HUES64 (cell line): ENCODE data around the gene USP7.

Source experiments
- H3K27ac ChIP-seq: 2 replicates; pipeline ENCODE4 v1.7.0; 2013; ENCODE audit warnings: low read depth, low read length, inconsistent platforms
- H3K27me3 ChIP-seq: 2 replicates; pipeline ENCODE4 v1.6.1; 2013; ENCODE audit warnings: mild to moderate bottlenecking, low read length; ENCODE audit not compliant: insufficient read depth
- H3K36me3 ChIP-seq: 2 replicates; pipeline ENCODE4 v1.6.1; 2013; ENCODE audit warnings: mild to moderate bottlenecking, low read length; ENCODE audit not compliant: insufficient read depth
- H3K4me1 ChIP-seq: 2 replicates; pipeline ENCODE4 v1.6.1; 2013; ENCODE audit warnings: mild to moderate bottlenecking, low read length, moderate library complexity; ENCODE audit not compliant: insufficient read depth
- H3K4me3 ChIP-seq: 2 replicates; pipeline ENCODE4 v1.5.1; 2013; ENCODE audit warnings: mild to moderate bottlenecking, low read length, moderate library complexity
- H3K9ac ChIP-seq: 2 replicates; pipeline ENCODE4 v1.6.1; 2013; ENCODE audit warnings: mild to moderate bottlenecking, low read depth, low read length
- H3K9me3 ChIP-seq: 2 replicates; pipeline ENCODE4 v1.6.1; 2013; ENCODE audit warnings: low read depth, low read length; ENCODE audit not compliant: insufficient read depth
- WGBS: fragments of 150-250, 120-280 bp; methylation state at CpG from one replicate; pipeline ENCODE4 v1.1.7; 2013; ENCODE audit warnings: missing lambda C conversion rate; 5-methylcytosine and 5-hydroxymethylcytosine counted together

USP7 gene

GRCh38 chr16:8864480-8865110 is 99.1 kb downstream of the USP7 start:
- peak overlapping the region; percentile 15; the same call in 1 of the 2 replicates for H3K9ac ChIP-seq
- 60% methylated on average over 13 of the region's 13 CpGs for WGBS
- no peaks in the 10 kb centered on the region for H3K27me3 ChIP-seq
- H3K4me1 ChIP-seq, result peaks cover 41% of the 10 kb centered on the region
- peaks cover 20% of the 10 kb centered on the region for H3K36me3 ChIP-seq
- H3K4me3 ChIP-seq, result no peak overlapping the region
- no peaks in the 10 kb centered on the region for H3K9me3 ChIP-seq
- peak overlapping the region; percentile 50 for H3K27ac ChIP-seq

- Histone ChIP-seq H3K36me3 (peaks cover 28% of the 10 kb centered on the region), H3K4me3 (no peak overlapping the region), H3K9me3 (no peaks in the 10 kb centered on the region), H3K27ac (no peak overlapping the region), H3K27me3 (no peaks in the 10 kb centered on the region), H3K4me1 (peaks cover 37% of the 10 kb centered on the region), H3K9ac (no peak overlapping the region)
- WGBS, result 89% methylated on average over 17 of the region's 17 CpGs
Observed at GRCh38 chr16:8863594-8864424, 99.9 kb downstream of the USP7 start.

GRCh38 chr16:8862309-8863130 is 101.2 kb downstream of the USP7 start:
- Histone ChIP-seq H3K4me3 (no peak overlapping the region), H3K27ac (no peak overlapping the region), H3K9ac (no peak overlapping the region), H3K36me3 (peaks cover 38% of the 10 kb centered on the region), H3K4me1 (peaks cover 37% of the 10 kb centered on the region), H3K27me3 (no peaks in the 10 kb centered on the region), H3K9me3 (no peaks in the 10 kb centered on the region)
- WGBS, result 89% methylated on average over 14 of the region's 14 CpGs

- Histone ChIP-seq H3K27ac (no peak overlapping the region), H3K4me1 (peaks cover 37% of the 10 kb centered on the region), H3K36me3 (peaks cover 43% of the 10 kb centered on the region)
Observed at GRCh38 chr16:8861563-8862308, 102.0 kb downstream of the USP7 start.

GRCh38 chr16:8859913-8860881 is 103.5 kb downstream of the USP7 start:
- Histone ChIP-seq H3K9me3 (no peaks in the 10 kb centered on the region), H3K4me3 (no peak overlapping the region), H3K36me3 (peaks cover 53% of the 10 kb centered on the region), H3K27me3 (no peaks in the 10 kb centered on the region), H3K4me1 (peaks cover 26% of the 10 kb centered on the region), H3K27ac (no peak overlapping the region), H3K9ac (no peak overlapping the region)
- WGBS, result 87% methylated on average over 25 of the region's 25 CpGs

More at GRCh38 chr16:8861563-8862308, 102.0 kb downstream of the USP7 start:
- Histone ChIP-seq H3K4me3 (no peak overlapping the region), H3K9me3 (no peaks in the 10 kb centered on the region), H3K9ac (no peak overlapping the region), H3K27me3 (no peaks in the 10 kb centered on the region)
- 88% methylated on average over 14 of the region's 14 CpGs for WGBS

- Histone ChIP-seq H3K9ac (no peak overlapping the region), H3K36me3 (peaks cover 62% of the 10 kb centered on the region), H3K4me3 (no peak overlapping the region), H3K27ac (no peak overlapping the region), H3K27me3 (no peaks in the 10 kb centered on the region), H3K4me1 (peaks cover 17% of the 10 kb centered on the region), H3K9me3 (no peaks in the 10 kb centered on the region)
- 95% methylated on average over 31 of the region's 31 CpGs for WGBS
Observed at GRCh38 chr16:8858994-8859912, 104.5 kb downstream of the USP7 start.

GRCh38 chr16:8855972-8856371 is 107.7 kb downstream of the USP7 start:
- Histone ChIP-seq H3K4me1 (peaks cover 6% of the 10 kb centered on the region; the same call in 1 of the 2 replicates), H3K9me3 (no peaks in the 10 kb centered on the region), H3K27ac (no peak overlapping the region), H3K9ac (no peak overlapping the region), H3K4me3 (no peak overlapping the region), H3K36me3 (peaks cover 87% of the 10 kb centered on the region), H3K27me3 (no peaks in the 10 kb centered on the region)
- WGBS, result 77% methylated on average over 5 of the region's 5 CpGs

GRCh38 chr16:8855051-8855786 is 108.5 kb downstream of the USP7 start:
- Histone ChIP-seq H3K4me1 (peaks cover 6% of the 10 kb centered on the region; the same call in 1 of the 2 replicates), H3K27ac (no peak overlapping the region; the same call in 1 of the 2 replicates), H3K27me3 (no peaks in the 10 kb centered on the region), H3K36me3 (peaks cover 88% of the 10 kb centered on the region), H3K4me3 (no peak overlapping the region), H3K9ac (no peak overlapping the region), H3K9me3 (no peaks in the 10 kb centered on the region)
- WGBS, result 98% methylated on average over 11 of the region's 11 CpGs
